ENCODE data around the gene CAPN10.

Gene CAPN10

GRCh38 chr2:240585101-240585500 lies 1.4 kb upstream of the CAPN10 start:
- peak overlapping the region; percentile 100 for H3K4me3 ChIP-seq (ENCODE audit: low read depth, low read length)
- TF ChIP-seq, protein P1, sequence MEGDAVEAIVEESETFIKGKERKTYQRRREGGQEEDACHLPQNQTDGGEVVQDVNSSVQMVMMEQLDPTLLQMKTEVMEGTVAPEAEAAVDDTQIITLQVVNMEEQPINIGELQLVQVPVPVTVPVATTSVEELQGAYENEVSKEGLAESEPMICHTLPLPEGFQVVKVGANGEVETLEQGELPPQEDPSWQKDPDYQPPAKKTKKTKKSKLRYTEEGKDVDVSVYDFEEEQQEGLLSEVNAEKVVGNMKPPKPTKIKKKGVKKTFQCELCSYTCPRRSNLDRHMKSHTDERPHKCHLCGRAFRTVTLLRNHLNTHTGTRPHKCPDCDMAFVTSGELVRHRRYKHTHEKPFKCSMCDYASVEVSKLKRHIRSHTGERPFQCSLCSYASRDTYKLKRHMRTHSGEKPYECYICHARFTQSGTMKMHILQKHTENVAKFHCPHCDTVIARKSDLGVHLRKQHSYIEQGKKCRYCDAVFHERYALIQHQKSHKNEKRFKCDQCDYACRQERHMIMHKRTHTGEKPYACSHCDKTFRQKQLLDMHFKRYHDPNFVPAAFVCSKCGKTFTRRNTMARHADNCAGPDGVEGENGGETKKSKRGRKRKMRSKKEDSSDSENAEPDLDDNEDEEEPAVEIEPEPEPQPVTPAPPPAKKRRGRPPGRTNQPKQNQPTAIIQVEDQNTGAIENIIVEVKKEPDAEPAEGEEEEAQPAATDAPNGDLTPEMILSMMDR (IDR thresholded peaks at IDR 0.05; ENCODE audit: low read depth, low read length): no peak
- in situ Hi-C loops (cut with HindIII; ENCODE audit: low sequenced_read_pairs): no loop called here
- DNase-seq (ENCODE audit: low read depth, low spot score): no peak

DNA sequence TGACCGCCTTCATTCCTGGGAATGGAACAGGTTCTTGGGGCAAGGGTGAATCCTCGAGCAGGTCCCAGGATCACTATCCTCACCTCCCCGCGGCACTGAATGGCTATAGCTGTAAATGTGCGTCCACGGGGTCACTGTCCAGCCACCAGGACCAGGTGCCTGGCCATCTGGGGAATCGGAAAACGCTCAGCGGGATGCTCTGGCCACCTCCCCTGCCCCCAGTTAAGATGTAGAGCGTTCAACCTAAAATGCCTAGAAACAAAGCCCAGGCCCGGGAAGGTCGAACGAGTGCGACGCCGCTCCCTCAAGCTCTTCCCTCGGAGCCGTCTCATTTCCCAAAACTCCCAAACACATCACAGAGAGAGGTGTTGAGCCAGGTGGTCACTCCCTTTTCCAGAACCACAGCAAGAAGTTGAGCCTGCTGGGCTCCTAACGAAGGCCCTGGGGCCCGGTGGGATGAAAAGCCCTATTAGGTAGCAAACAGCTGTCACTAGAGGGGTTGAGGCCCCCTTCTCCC lies 795 bp upstream of the CAPN10 start:
- no peak for DNase-seq (ENCODE audit: low read depth, low spot score)
- peak overlapping the region; percentile 100 for H3K4me3 ChIP-seq (ENCODE audit: low read depth, low read length)
- in situ Hi-C loops (cut with HindIII; ENCODE audit: low sequenced_read_pairs): no loop called here
- TF ChIP-seq, protein P1 (IDR thresholded peaks at IDR 0.05; ENCODE audit: low read depth, low read length): no peak

DNA sequence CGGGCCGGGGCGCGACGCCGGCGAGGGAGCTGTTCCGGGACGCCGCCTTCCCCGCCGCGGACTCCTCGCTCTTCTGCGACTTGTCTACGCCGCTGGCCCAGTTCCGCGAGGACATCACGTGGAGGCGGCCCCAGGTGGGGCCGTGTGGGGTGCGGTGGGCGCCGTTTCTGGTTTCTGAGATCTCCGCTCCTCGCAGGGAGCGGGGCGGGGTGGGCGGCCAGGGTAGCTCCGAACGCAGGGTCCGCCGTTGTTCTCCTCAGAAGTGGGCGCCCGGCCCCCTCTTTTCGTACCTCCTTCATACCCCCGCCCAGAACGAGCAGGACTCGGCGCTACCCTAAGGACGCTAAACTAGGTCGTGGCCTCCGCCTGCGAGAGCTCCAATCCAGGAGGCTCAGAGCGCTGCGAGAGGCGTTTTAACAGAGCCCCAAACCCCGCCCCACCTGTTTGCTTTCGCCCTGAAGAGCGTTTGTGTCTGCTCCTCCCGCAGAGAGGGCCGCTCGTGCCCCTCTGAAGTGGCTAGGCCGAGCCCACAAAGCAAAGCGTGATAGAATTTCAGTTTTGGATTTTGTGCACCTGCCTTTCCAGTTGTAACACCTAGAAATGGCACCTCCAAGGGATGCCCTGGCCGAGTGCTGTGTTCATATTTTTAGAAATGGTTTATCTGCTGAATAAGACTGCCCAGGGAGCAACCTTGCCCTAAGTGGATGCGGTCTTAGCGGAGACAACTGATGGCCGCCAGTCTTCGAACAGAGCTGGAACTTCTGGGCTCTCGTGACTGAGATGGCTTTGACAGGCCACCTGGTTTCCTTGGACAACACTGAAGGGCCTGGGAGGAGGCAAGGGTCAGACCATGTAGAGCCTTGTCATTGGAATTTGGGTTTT lies 626 bp downstream of the CAPN10 start:
- no peak for DNase-seq (ENCODE audit: low read depth, low spot score)
- H3K4me3 ChIP-seq (ENCODE audit: low read depth, low read length): peak overlapping the region; percentile 100
- TF ChIP-seq, protein P1 (IDR thresholded peaks at IDR 0.05; ENCODE audit: low read depth, low read length): no peak
- in situ Hi-C loops (cut with HindIII; ENCODE audit: low sequenced_read_pairs): no loop called here

DNA sequence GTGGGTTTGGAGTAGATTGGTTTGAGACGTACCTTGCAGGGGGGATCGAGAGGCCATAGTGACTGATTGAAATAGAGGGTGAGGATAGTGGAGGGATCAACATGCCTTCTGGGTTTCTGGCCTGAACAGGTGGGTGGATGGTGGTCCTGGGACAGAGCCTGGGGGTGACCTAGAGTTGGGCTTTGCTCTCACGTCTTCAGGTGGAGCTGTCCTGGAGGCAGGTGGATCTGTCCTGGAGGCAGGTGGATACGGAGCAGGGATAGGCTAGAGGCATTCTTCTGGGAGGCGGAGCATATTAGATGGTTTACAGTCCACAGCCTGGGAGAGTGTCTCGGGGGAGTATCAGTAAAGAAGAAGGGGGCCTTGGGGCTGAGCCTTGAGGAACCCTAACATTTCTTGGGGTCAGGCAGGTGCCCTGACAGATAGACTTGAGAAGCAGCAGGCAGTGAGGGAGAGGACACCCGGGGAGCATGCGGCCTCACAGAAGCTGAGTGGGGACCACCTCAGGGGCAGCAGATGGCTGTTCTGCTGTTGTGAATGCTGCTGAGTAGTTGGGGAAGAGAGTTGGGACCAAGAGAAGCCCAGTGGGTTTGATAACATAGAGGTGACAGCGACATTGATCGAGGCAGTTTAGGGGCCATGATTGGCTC lies 1.6 kb downstream of the CAPN10 start:
- DNase-seq (ENCODE audit: low read depth, low spot score): no peak
- TF ChIP-seq, protein P1 (IDR thresholded peaks at IDR 0.05; ENCODE audit: low read depth, low read length): no peak
- in situ Hi-C loops (cut with HindIII; ENCODE audit: low sequenced_read_pairs): no loop called here
- peak overlapping the region; percentile 100 for H3K4me3 ChIP-seq (ENCODE audit: low read depth, low read length)

GRCh38 chr2:240588669-240589068 lies 2.1 kb downstream of the CAPN10 start:
- TF ChIP-seq, protein P1 (IDR thresholded peaks at IDR 0.05; ENCODE audit: low read depth, low read length): no peak
- in situ Hi-C loops (cut with HindIII; ENCODE audit: low sequenced_read_pairs): no loop called here
- no peak overlapping the region for H3K4me3 ChIP-seq (ENCODE audit: low read depth, low read length)
- DNase-seq (ENCODE audit: low read depth, low spot score): no peak

DNA sequence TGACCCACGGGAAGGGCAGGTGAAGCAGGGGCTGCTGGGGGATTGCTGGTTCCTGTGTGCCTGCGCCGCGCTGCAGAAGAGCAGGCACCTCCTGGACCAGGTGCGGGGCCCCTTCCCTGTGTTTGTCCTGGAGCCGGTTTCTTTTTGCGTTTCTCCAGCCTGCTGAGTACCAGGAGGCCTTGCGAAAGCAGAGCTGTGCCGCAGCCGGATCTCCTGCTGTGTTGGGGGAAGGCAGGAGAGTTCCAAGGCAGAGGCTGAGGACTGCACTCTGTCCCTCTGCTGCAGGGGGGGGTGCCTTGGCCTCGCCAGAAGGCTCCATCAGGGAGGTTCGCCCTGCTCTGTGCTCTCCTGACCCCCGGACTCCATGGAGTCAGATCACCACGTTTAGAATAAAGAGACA lies 2.8 kb downstream of the CAPN10 start:
- TF ChIP-seq, protein P1 (IDR thresholded peaks at IDR 0.05; ENCODE audit: low read depth, low read length): no peak
- in situ Hi-C loops (cut with HindIII; ENCODE audit: low sequenced_read_pairs): no loop called here
- no peak for DNase-seq (ENCODE audit: low read depth, low spot score)
- H3K4me3 ChIP-seq (ENCODE audit: low read depth, low read length): no peak overlapping the region

Data from astrocyte of the spinal cord (primary cell).